Lung (tissue), 12 donors: Measurements from ENCODE around the gene HBG1. TPM values are rescaled to one million over a fixed set of nuclear protein-coding genes. Genes with fewer than 3 reads are reported as not detected.

Source experiments
- ATAC-seq: fragments of 200-7000 bp; cut with Tn5 transposase; one replicate; pipeline ENCODE4 v1.9.1; 2020; ENCODE audit warnings: moderate number of reproducible peaks; ENCODE audit not compliant: insufficient read depth, low FRiP score
- DNase-seq, 3 donors: peaks; one replicate each; pipeline ENCODE4 v3.0.0-alpha.2; 2013 to 2017
- H3K27ac ChIP-seq, 2 donors: one replicate each; pipeline ENCODE4 v1.5.1; 2013; ENCODE audit warnings: mild to moderate bottlenecking in 2 of 2, moderate library complexity in 2 of 2, control low read depth in 1 of 2, inconsistent platforms in 1 of 2, low read depth in 1 of 2, low read length in 1 of 2
- H3K27me3 ChIP-seq, 3 donors: one replicate each; pipeline ENCODE4 v1.5.1; 2013; ENCODE audit warnings: low read length in 2 of 3; ENCODE audit not compliant: control insufficient read depth in 3 of 3, insufficient read depth in 3 of 3
- H3K36me3 ChIP-seq, 4 donors: one replicate each; pipeline ENCODE4 v1.5.1; 2013; ENCODE audit warnings: low read length in 4 of 4, mild to moderate bottlenecking in 1 of 4, moderate library complexity in 1 of 4; ENCODE audit not compliant: control insufficient read depth in 4 of 4, insufficient read depth in 4 of 4
- H3K4me1 ChIP-seq, 5 donors: one replicate each; pipeline ENCODE4 v1.5.1; 2013; ENCODE audit warnings: low read length in 5 of 5, mild to moderate bottlenecking in 2 of 5, moderate library complexity in 1 of 5; ENCODE audit not compliant: control insufficient read depth in 5 of 5, insufficient read depth in 5 of 5
- H3K4me3 ChIP-seq: one replicate; pipeline ENCODE4 v1.5.1; 2013; ENCODE audit warnings: mild to moderate bottlenecking, control low read depth, moderate library complexity
- H3K9ac ChIP-seq, 2 donors: one replicate each; pipeline ENCODE4 v1.5.1; 2013; ENCODE audit warnings: low read length in 2 of 2, control low read depth in 1 of 2; ENCODE audit not compliant: insufficient read depth in 1 of 2
- H3K9me3 ChIP-seq, 4 donors: one replicate each; pipeline ENCODE4 v1.5.1; 2013; ENCODE audit warnings: low read length in 3 of 4, mild to moderate bottlenecking in 1 of 4, moderate library complexity in 1 of 4; ENCODE audit not compliant: control insufficient read depth in 4 of 4, insufficient read depth in 3 of 4
- CTCF ChIP-seq: IDR thresholded peaks from 2 replicates; pipeline ENCODE4 v1.5.1; 2012; ENCODE audit warnings: mild to moderate bottlenecking; ENCODE audit errors: control extremely low read depth, extremely low read depth
- WGBS, 2 donors: extraction: QIAGEN DNeasy Blood & Tissue Kit; methylation state at CpG; one replicate each; pipeline ENCODE4 v1.1.7; 2013; 5-methylcytosine and 5-hydroxymethylcytosine counted together
- polyA plus RNA-seq, 2 donors: library from polyadenylated mRNA; stranded (reverse); fragments of 200-250 nt; gene quantifications; one replicate each; pipeline ENCODE4 v1.2.1, GENCODE V29; 2013
- total RNA-seq, 2 donors: library from RNA; depleted of rRNA in 1 of 2; stranded (reverse); fragments of >200 nt in 1 of 2; gene quantifications; one replicate each; pipeline ENCODE4 v1.2.1, GENCODE V29; 2014 to 2021
- donor health status: control.
- donor health status: control.
- donor health status: Bipolar disorder and iron deficiency.
- donor health status: healthy.
- donor health status: DM: yes; HTN: yes; CAD: no.

HBG1 gene
- total and polyA plus RNA-seq, 4 donors = 0.56 to 60.9 (median 1.6) TPM; not detected in 1

GRCh38 chr11:5288906-5289550, 39.4 kb upstream of the HBG1 start:
- ATAC-seq = no peak
- WGBS, 2 donors = 83 to 89% methylated on average over 6 of the region's 6 CpGs

GRCh38 chr11:5288108-5288905, 38.6 kb upstream of the HBG1 start:
- H3K9me3 ChIP-seq = no peaks in the 10 kb centered on the region
- no peak overlapping the region for H3K9ac ChIP-seq
- H3K4me1 ChIP-seq = no peaks in the 10 kb centered on the region
- no peak overlapping the region for H3K27ac ChIP-seq
- H3K4me3 ChIP-seq = no peak overlapping the region
- no peaks in the 10 kb centered on the region for H3K27me3 ChIP-seq
- H3K36me3 ChIP-seq = no peaks in the 10 kb centered on the region
- no peak for ATAC-seq
- peak in 1 of 3 donors; percentile 20 for DNase-seq
- 77 to 81% methylated on average over 7 of the region's 7 CpGs for WGBS, 2 donors
- no peak for TF ChIP-seq CTCF

More at GRCh38 chr11:5288906-5289550, 39.4 kb upstream of the HBG1 start:
- no peaks in the 10 kb centered on the region for H3K36me3 ChIP-seq
- DNase-seq = no peak
- H3K9me3 ChIP-seq = no peaks in the 10 kb centered on the region
- no peak for TF ChIP-seq CTCF
- no peaks in the 10 kb centered on the region for H3K4me1 ChIP-seq
- no peaks in the 10 kb centered on the region for H3K27me3 ChIP-seq
- H3K9ac ChIP-seq = no peak overlapping the region
- H3K4me3 ChIP-seq = no peak overlapping the region
- H3K27ac ChIP-seq = no peak overlapping the region

- no peak overlapping the region for H3K4me3 ChIP-seq
- no peak for ATAC-seq
- WGBS, 2 donors = 81 to 82% methylated on average over 3 of the region's 3 CpGs
- no peaks in the 10 kb centered on the region for H3K36me3 ChIP-seq
- H3K9ac ChIP-seq = no peak overlapping the region
- no peak overlapping the region for H3K27ac ChIP-seq
- H3K4me1 ChIP-seq = no peaks in the 10 kb centered on the region
- no peaks in the 10 kb centered on the region for H3K9me3 ChIP-seq
- TF ChIP-seq CTCF = no peak
- DNase-seq = no peak
- no peaks in the 10 kb centered on the region for H3K27me3 ChIP-seq
Measured at GRCh38 chr11:5286901-5287300, 37.2 kb upstream of the HBG1 start.
